HL-60 (cell line): ENCODE data around the gene WNT6.
A peak's percentile ranks its signal among the peaks of the same experiment; 100 is the strongest.

Source experiments
- GABPA ChIP-seq: IDR thresholded peaks from 2 replicates; pipeline ENCODE4 v1.6.1; 2012; ENCODE audit warnings: low read depth
- POLR2AphosphoS5 ChIP-seq: IDR thresholded peaks from 2 replicates; pipeline ENCODE4 v1.6.1; 2012; ENCODE audit warnings: low read depth
- TF ChIP-seq, protein P1 (sequence below): IDR thresholded peaks from one replicate; pipeline ENCODE4 v1.5.1; 2011; ENCODE audit warnings: low read length, control low read depth, inconsistent platforms; ENCODE audit not compliant: insufficient read depth

DNA sequence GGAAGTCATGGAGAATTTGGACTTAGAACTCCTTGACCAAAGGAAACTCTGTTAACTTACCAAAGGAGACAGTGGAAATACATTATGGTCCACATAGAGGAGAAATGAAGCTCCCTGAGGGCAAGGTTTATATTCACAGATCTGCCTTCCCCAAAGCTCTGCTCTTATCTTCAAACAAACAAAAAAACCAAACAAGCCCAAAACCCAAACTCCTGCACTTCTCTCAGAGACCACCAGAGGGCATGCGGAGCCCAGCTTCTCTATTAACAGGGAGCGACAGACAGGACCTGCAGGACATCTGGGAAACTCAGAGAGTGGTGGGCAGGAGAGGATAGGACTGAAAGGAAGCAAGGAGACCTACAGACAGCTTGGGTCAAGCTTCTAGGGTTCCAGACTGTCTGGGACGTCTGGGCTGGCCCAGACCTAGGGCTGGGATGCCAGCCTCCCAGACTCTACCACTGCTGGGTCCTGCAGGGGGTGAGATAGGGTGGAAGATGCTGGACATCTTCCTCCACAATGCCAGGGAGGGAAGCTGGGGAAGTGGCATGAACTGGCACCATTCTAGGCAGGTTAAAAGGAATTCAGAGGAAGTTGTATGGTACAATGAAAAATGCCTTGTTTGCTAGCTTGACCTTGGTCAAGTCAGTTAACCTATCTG, 17.1 kb downstream of the WNT6 start:
- TF ChIP-seq POLR2AphosphoS5: no peak
- TF ChIP-seq, protein P1, sequence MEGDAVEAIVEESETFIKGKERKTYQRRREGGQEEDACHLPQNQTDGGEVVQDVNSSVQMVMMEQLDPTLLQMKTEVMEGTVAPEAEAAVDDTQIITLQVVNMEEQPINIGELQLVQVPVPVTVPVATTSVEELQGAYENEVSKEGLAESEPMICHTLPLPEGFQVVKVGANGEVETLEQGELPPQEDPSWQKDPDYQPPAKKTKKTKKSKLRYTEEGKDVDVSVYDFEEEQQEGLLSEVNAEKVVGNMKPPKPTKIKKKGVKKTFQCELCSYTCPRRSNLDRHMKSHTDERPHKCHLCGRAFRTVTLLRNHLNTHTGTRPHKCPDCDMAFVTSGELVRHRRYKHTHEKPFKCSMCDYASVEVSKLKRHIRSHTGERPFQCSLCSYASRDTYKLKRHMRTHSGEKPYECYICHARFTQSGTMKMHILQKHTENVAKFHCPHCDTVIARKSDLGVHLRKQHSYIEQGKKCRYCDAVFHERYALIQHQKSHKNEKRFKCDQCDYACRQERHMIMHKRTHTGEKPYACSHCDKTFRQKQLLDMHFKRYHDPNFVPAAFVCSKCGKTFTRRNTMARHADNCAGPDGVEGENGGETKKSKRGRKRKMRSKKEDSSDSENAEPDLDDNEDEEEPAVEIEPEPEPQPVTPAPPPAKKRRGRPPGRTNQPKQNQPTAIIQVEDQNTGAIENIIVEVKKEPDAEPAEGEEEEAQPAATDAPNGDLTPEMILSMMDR: peak; percentile 85
- no peak for TF ChIP-seq GABPA
